ENCODE data around the gene TCF4. TPM values are rescaled to one million over a fixed set of nuclear protein-coding genes. Genes with fewer than 3 reads are reported as not detected.

The TCF4 gene
- total RNA-seq, 2 experiments from 2014 or later, result 0.21 to 0.26 TPM

GRCh38 chr18:55525845-55526244 is 62.1 kb downstream of the TCF4 start:
- ATAC-seq (no peak), DNase-seq (no peak)
- Mint-ChIP-seq H3K9me3 (ENCODE audit: insufficient read depth) (no peaks in the 10 kb centered on the region), H3K36me3 (ENCODE audit: low read depth) (no peaks in the 10 kb centered on the region), H3K27me3 (ENCODE audit: low read depth) (no peaks in the 10 kb centered on the region), H3K4me1 (ENCODE audit: low read depth) (no peaks in the 10 kb centered on the region), H3K4me3 (no peak overlapping the region), H3K27ac (no peak overlapping the region)
- CTCF ChIA-PET, result no interaction called here
- POLR2A ChIA-PET, result no interaction called here

GRCh38 chr18:55524353-55525073 is 63.5 kb downstream of the TCF4 start:
- CTCF ChIA-PET, result no interaction called here
- ATAC-seq, result no peak
- Mint-ChIP-seq H3K9me3 (ENCODE audit: insufficient read depth) (no peaks in the 10 kb centered on the region), H3K27me3 (ENCODE audit: low read depth) (no peaks in the 10 kb centered on the region), H3K27ac (no peak overlapping the region), H3K4me1 (ENCODE audit: low read depth) (no peaks in the 10 kb centered on the region), H3K4me3 (no peak overlapping the region), H3K36me3 (ENCODE audit: low read depth) (no peaks in the 10 kb centered on the region)
- no peak for DNase-seq
- POLR2A ChIA-PET, result no interaction called here

GRCh38 chr18:55523001-55523400 is 65.0 kb downstream of the TCF4 start:
- ATAC-seq, result no peak
- no peaks in the 10 kb centered on the region for H3K4me1 Mint-ChIP-seq (ENCODE audit: low read depth)
- no peaks in the 10 kb centered on the region for H3K27me3 Mint-ChIP-seq (ENCODE audit: low read depth)
- no peaks in the 10 kb centered on the region for H3K9me3 Mint-ChIP-seq (ENCODE audit: insufficient read depth)
- POLR2A ChIA-PET, result no interaction called here
- no peak overlapping the region for H3K27ac Mint-ChIP-seq
- no peaks in the 10 kb centered on the region for H3K36me3 Mint-ChIP-seq (ENCODE audit: low read depth)
- H3K4me3 Mint-ChIP-seq, result no peak overlapping the region
- no peak for DNase-seq
- CTCF ChIA-PET, result no interaction called here

GRCh38 chr18:55522011-55522410 is 66.0 kb downstream of the TCF4 start:
- peak; percentile 26 for DNase-seq
- no peaks in the 10 kb centered on the region for H3K9me3 Mint-ChIP-seq (ENCODE audit: insufficient read depth)
- no peak overlapping the region for H3K27ac Mint-ChIP-seq
- H3K36me3 Mint-ChIP-seq (ENCODE audit: low read depth), result no peaks in the 10 kb centered on the region
- no peak for ATAC-seq
- CTCF ChIA-PET, result no interaction called here
- H3K27me3 Mint-ChIP-seq (ENCODE audit: low read depth), result no peaks in the 10 kb centered on the region
- H3K4me3 Mint-ChIP-seq, result no peak overlapping the region
- no peaks in the 10 kb centered on the region for H3K4me1 Mint-ChIP-seq (ENCODE audit: low read depth)
- POLR2A ChIA-PET, result no interaction called here

GRCh38 chr18:55517055-55517454 is 70.9 kb downstream of the TCF4 start:
- Mint-ChIP-seq H3K4me1 (ENCODE audit: low read depth) (no peaks in the 10 kb centered on the region), H3K9me3 (ENCODE audit: insufficient read depth) (no peaks in the 10 kb centered on the region), H3K36me3 (ENCODE audit: low read depth) (no peaks in the 10 kb centered on the region), H3K27ac (no peak overlapping the region), H3K27me3 (ENCODE audit: low read depth) (no peaks in the 10 kb centered on the region), H3K4me3 (no peak overlapping the region)
- DNase-seq, result no peak
- ChIA-PET CTCF (no interaction called here), POLR2A (no interaction called here)
- no peak for ATAC-seq

- POLR2A ChIA-PET, result no interaction called here
- no peak for ATAC-seq
- CTCF ChIA-PET, result no interaction called here
- Mint-ChIP-seq H3K27ac (no peak overlapping the region), H3K4me3 (no peak overlapping the region), H3K4me1 (ENCODE audit: low read depth) (no peaks in the 10 kb centered on the region), H3K27me3 (ENCODE audit: low read depth) (no peaks in the 10 kb centered on the region), H3K9me3 (ENCODE audit: insufficient read depth) (no peaks in the 10 kb centered on the region), H3K36me3 (ENCODE audit: low read depth) (no peaks in the 10 kb centered on the region)
- DNase-seq, result no peak
These were observed 71.9 kb downstream of the TCF4 start for GRCh38 chr18:55515941-55516710.

GRCh38 chr18:55515214-55515613 is 72.8 kb downstream of the TCF4 start:
- no peak for ATAC-seq
- CTCF ChIA-PET, result no interaction called here
- no peaks in the 10 kb centered on the region for H3K36me3 Mint-ChIP-seq (ENCODE audit: low read depth)

GRCh38 chr18:55513161-55513560 is 74.8 kb downstream of the TCF4 start:
- no peaks in the 10 kb centered on the region for H3K27me3 Mint-ChIP-seq (ENCODE audit: low read depth)
- DNase-seq (no peak), ATAC-seq (no peak)
- no peaks in the 10 kb centered on the region for H3K36me3 Mint-ChIP-seq (ENCODE audit: low read depth)
- no peaks in the 10 kb centered on the region for H3K4me1 Mint-ChIP-seq (ENCODE audit: low read depth)
- CTCF ChIA-PET, result no interaction called here
- POLR2A ChIA-PET, result no interaction called here
- no peaks in the 10 kb centered on the region for H3K9me3 Mint-ChIP-seq (ENCODE audit: insufficient read depth)
- H3K27ac Mint-ChIP-seq, result no peak overlapping the region
- H3K4me3 Mint-ChIP-seq, result no peak overlapping the region

More at GRCh38 chr18:55515214-55515613, 72.8 kb downstream of the TCF4 start:
- no peaks in the 10 kb centered on the region for H3K4me1 Mint-ChIP-seq (ENCODE audit: low read depth)
- DNase-seq, result no peak
- H3K27ac Mint-ChIP-seq, result no peak overlapping the region
- H3K9me3 Mint-ChIP-seq (ENCODE audit: insufficient read depth), result no peaks in the 10 kb centered on the region
- POLR2A ChIA-PET, result no interaction called here
- no peak overlapping the region for H3K4me3 Mint-ChIP-seq
- H3K27me3 Mint-ChIP-seq (ENCODE audit: low read depth), result no peaks in the 10 kb centered on the region

GRCh38 chr18:55511277-55511676 is 76.7 kb downstream of the TCF4 start:
- no peaks in the 10 kb centered on the region for H3K36me3 Mint-ChIP-seq (ENCODE audit: low read depth)
- ATAC-seq (no peak), DNase-seq (no peak)
- H3K4me3 Mint-ChIP-seq, result no peak overlapping the region
- ChIA-PET POLR2A (no interaction called here), CTCF (no interaction called here)
- H3K9me3 Mint-ChIP-seq (ENCODE audit: insufficient read depth), result no peaks in the 10 kb centered on the region
- no peak overlapping the region for H3K27ac Mint-ChIP-seq
- H3K27me3 Mint-ChIP-seq (ENCODE audit: low read depth), result no peaks in the 10 kb centered on the region
- no peaks in the 10 kb centered on the region for H3K4me1 Mint-ChIP-seq (ENCODE audit: low read depth)

GRCh38 chr18:55510809-55511208 is 77.2 kb downstream of the TCF4 start:
- Mint-ChIP-seq H3K36me3 (ENCODE audit: low read depth) (no peaks in the 10 kb centered on the region), H3K27me3 (ENCODE audit: low read depth) (no peaks in the 10 kb centered on the region), H3K27ac (no peak overlapping the region), H3K9me3 (ENCODE audit: insufficient read depth) (no peaks in the 10 kb centered on the region), H3K4me1 (ENCODE audit: low read depth) (no peaks in the 10 kb centered on the region), H3K4me3 (no peak overlapping the region)
- ChIA-PET POLR2A (no interaction called here), CTCF (no interaction called here)
- no peak for ATAC-seq
- DNase-seq, result no peak

GRCh38 chr18:55509631-55510324 is 78.2 kb downstream of the TCF4 start:
- ATAC-seq, result no peak
- Mint-ChIP-seq H3K9me3 (ENCODE audit: insufficient read depth) (no peaks in the 10 kb centered on the region), H3K4me3 (no peak overlapping the region), H3K4me1 (ENCODE audit: low read depth) (no peaks in the 10 kb centered on the region), H3K36me3 (ENCODE audit: low read depth) (no peaks in the 10 kb centered on the region), H3K27me3 (ENCODE audit: low read depth) (no peaks in the 10 kb centered on the region), H3K27ac (no peak overlapping the region)
- POLR2A ChIA-PET, result no interaction called here
- CTCF ChIA-PET, result no interaction called here
- DNase-seq, result no peak

- Mint-ChIP-seq H3K4me1 (ENCODE audit: low read depth) (no peaks in the 10 kb centered on the region), H3K27ac (no peak overlapping the region), H3K27me3 (ENCODE audit: low read depth) (no peaks in the 10 kb centered on the region), H3K9me3 (ENCODE audit: insufficient read depth) (no peaks in the 10 kb centered on the region), H3K36me3 (ENCODE audit: low read depth) (no peaks in the 10 kb centered on the region), H3K4me3 (no peak overlapping the region)
- DNase-seq, result no peak
- POLR2A ChIA-PET, result no interaction called here
- no peak for ATAC-seq
- CTCF ChIA-PET, result no interaction called here
These were observed 79.3 kb downstream of the TCF4 start for GRCh38 chr18:55508651-55509050.

All from activated CD8-positive, alpha-beta T cell treated with anti-CD3 and anti-CD28 coated beads, Interleukin-2, amount 10 ng/mL, durations not matched to agents 7 days and 5 days (primary cell).